ENCODE measurements around the gene NPAP1. TPM values are rescaled to one million over a fixed set of nuclear protein-coding genes. Genes with fewer than 3 reads are reported as not detected.

Gene NPAP1, protein sequence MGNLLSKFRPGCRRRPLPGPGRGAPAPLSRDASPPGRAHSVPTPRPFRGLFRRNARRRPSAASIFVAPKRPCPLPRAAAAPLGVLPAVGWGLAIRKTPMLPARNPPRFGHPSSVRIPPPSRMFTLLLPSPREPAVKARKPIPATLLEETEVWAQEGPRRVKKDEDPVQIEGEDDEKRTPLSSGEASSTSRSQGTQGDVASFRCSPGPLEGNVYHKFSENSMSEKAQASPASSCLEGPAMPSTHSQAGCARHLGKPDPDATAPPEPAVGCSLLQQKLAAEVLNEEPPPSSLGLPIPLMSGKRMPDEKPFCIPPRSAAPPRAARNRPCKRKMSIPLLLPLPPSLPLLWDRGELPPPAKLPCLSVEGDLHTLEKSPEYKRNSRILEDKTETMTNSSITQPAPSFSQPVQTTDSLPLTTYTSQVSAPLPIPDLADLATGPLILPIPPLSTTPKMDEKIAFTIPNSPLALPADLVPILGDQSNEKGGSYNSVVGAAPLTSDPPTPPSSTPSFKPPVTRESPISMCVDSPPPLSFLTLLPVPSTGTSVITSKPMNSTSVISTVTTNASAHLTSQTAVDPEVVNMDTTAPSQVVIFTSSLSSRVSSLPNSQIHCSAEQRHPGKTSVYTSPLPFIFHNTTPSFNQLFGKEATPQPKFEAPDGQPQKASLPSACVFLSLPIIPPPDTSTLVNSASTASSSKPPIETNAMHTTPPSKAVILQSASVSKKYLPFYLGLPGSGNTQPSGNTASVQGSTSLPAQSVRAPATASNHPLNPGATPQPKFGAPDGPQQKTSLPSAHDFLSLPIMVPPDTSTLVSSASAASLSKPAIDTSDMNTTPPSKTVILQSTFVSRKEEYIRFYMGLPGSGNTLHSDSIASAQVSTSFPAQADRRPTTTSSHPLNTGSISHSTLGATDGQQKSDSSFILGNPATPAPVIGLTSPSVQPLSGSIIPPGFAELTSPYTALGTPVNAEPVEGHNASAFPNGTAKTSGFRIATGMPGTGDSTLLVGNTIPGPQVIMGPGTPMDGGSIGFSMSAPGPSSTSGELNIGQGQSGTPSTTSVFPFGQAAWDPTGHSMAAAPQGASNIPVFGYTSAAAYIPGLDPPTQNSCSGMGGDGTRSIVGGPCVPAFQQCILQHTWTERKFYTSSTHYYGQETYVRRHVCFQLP
- not detected in 2 replicates for total RNA-seq

DNA sequence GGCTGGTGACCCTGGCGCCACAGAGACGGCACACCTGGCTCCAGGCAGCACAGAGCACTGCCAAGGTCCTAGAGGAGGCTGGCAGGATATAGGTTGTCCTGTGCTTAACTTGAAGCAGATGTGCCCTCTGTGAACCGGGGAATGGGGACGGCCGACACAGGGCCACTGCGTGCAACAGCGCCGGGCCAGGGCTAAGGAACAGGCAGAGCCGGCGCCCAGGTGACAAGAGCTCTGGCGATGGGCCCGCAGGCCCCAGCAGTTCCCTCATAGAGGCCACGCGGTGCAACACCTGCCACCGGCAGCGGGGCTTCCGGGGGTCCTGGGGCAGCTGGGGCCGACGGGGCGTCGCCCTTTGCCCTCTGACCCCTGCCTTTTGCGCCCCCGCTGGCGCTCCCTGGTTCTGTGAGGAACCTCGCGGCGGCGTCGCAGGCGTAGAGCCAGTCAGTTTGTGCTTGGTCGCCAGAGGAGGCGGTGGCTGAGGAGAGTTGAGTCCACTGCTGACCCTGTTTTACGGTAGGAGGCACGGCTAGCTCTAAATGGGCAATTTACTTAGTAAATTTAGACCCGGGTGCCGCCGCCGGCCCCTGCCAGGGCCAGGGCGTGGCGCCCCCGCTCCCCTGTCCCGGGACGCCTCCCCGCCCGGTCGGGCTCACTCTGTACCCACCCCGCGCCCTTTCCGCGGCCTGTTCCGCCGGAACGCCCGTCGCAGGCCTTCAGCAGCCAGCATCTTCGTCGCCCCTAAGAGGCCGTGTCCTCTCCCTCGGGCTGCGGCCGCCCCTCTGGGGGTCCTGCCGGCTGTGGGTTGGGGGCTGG lies at the start of gene NPAP1:
Gene NPAP1 (plus strand): TSS at position 444 of the 813 bp plus-strand sequence. CDS start 93 bp downstream, at position 537.

